A549 (cell line): ENCODE results near the gene CCR9. TPM values are rescaled to one million over a fixed set of nuclear protein-coding genes. Genes with fewer than 3 reads are reported as not detected.

Experiments
- ATAC-seq, 2 experiments: fragments of 200-7000 bp in 1 of 2; fragments of >200 bp in 1 of 2; cut with Nextera tagmentation in 1 of 2; cut with Tn5 transposase in 1 of 2; 3 replicates each; pipeline versions ENCODE4 v1.8.0 to v1.9.1; 2018 to 2020; ENCODE audit warnings: mild to moderate bottlenecking in 1 of 2, moderate library complexity in 1 of 2
- CTCF ChIA-PET: fragments of 300-600 bp; sonication (Branson Sonifier 250); formaldehyde crosslinking; extraction: SDS; loops from one replicate; lab custom pipeline; 2021; ENCODE audit warnings: antibody characterized with exemption, inconsistent platforms; lab: Yijun Ruan, JAX
- POLR2A ChIA-PET: fragments of 350-600 bp; formaldehyde crosslinking; extraction: SDS; loops from one replicate; lab custom pipeline; 2021; ENCODE audit warnings: antibody characterized with exemption, inconsistent platforms; lab: Yijun Ruan, JAX
- DNase-seq, 2 experiments: peaks; one replicate each; pipeline versions ENCODE4 v3.0.0 to v3.0.0-alpha.2; 2011 to 2016; ENCODE audit warnings: low read depth in 1 of 2, low spot score in 1 of 2
- FAIRE-seq: peaks from 2 replicates; lab custom pipeline; 2011; peaks lifted over from hg19 to GRCh38; lab: Jason Lieb, UNC
- H3K27ac ChIP-seq, 2 experiments: fragments of >200 bp; sonication (Bioruptor Twin); formaldehyde crosslinking; 3 replicates each; pipeline ENCODE4 v1.5.1; 2016 to 2017
- H3K4me1 ChIP-seq: fragments of >200 bp; sonication (Bioruptor Twin); formaldehyde crosslinking; 3 replicates; pipeline ENCODE4 v1.6.1; 2016
- H3K4me2 ChIP-seq: fragments of >200 bp; sonication (Bioruptor Twin); formaldehyde crosslinking; 3 replicates; pipeline ENCODE4 v1.6.1; 2016
- H3K4me3 ChIP-seq: fragments of >200 bp; sonication (Bioruptor Twin); formaldehyde crosslinking; 3 replicates; pipeline ENCODE4 v1.5.1; 2016
- H3K9me3 ChIP-seq: fragments of >200 bp; sonication (Bioruptor Twin); formaldehyde crosslinking; 3 replicates; pipeline ENCODE4 v1.6.1; 2016
- BHLHE40 ChIP-seq: IDR thresholded peaks from 2 replicates; pipeline ENCODE4 v1.6.1; 2012; ENCODE audit warnings: low read depth, low read length, inconsistent platforms
- CBX2 ChIP-seq: fragments of 200-600 bp; sonication (generic); IDR thresholded peaks from 2 replicates; pipeline ENCODE4 v1.6.1; 2016; ENCODE audit warnings: low read depth, mild to moderate bottlenecking, borderline replicate concordance
- CBX8 ChIP-seq: fragments of 200-600 bp; sonication (generic); IDR thresholded peaks from 2 replicates; pipeline ENCODE4 v1.6.1; 2016
- CHD2 ChIP-seq: fragments of 150-350 bp; IDR thresholded peaks from 2 replicates; pipeline ENCODE4 v1.6.1; 2014; ENCODE audit warnings: low read length; ENCODE audit not compliant: partially characterized antibody
- CTCF ChIP-seq: fragments of >200 bp; sonication (Bioruptor Twin); formaldehyde crosslinking; IDR thresholded peaks from 3 replicates; pipeline ENCODE4 v1.5.1; 2016
- EHF ChIP-seq: fragments of 250-450 bp; sonication (Bioruptor Pico); IDR thresholded peaks from 2 replicates; pipeline ENCODE4 v1.5.0; 2020; ENCODE audit warnings: mild to moderate bottlenecking
- ESRRA ChIP-seq: fragments of 150-350 bp; IDR thresholded peaks from 2 replicates; pipeline ENCODE4 v1.6.1; 2014; ENCODE audit warnings: mild to moderate bottlenecking, low read length, borderline replicate concordance
- HDAC2 ChIP-seq: fragments of 200-600 bp; sonication (generic); IDR thresholded peaks from 2 replicates; pipeline ENCODE4 v1.6.1; 2016
- HOXB5 ChIP-seq: fragments of 250-450 bp; sonication (Bioruptor Pico); IDR thresholded peaks from 2 replicates; pipeline ENCODE4 v1.5.0; 2020; ENCODE audit warnings: mild to moderate bottlenecking, moderate library complexity
- JUN ChIP-seq, 2 experiments: fragments of >200 bp; sonication (Bioruptor Twin); formaldehyde crosslinking; IDR thresholded peaks; 2 replicates in 1 of 2; 3 replicates in 1 of 2; pipeline ENCODE4 v1.6.1; 2016 to 2017
- KDM1A ChIP-seq: fragments of 200-600 bp; sonication (generic); IDR thresholded peaks from 2 replicates; pipeline ENCODE4 v1.6.1; 2016; ENCODE audit warnings: low read depth, mild to moderate bottlenecking
- MAZ ChIP-seq: fragments of 150-350 bp; IDR thresholded peaks from 2 replicates; pipeline ENCODE4 v1.6.1; 2014; ENCODE audit warnings: antibody characterized with exemption, low read depth, low read length, borderline replicate concordance
- NR3C1 ChIP-seq: fragments of >200 bp; sonication (Bioruptor Twin); formaldehyde crosslinking; IDR thresholded peaks from 3 replicates; pipeline ENCODE4 v1.6.1; 2017
- PHF8 ChIP-seq: fragments of 200-600 bp; sonication (generic); IDR thresholded peaks from 2 replicates; pipeline ENCODE4 v1.6.1; 2016; ENCODE audit warnings: low read depth, mild to moderate bottlenecking, antibody characterized with exemption, moderate library complexity, borderline replicate concordance
- POLR2A ChIP-seq: IDR thresholded peaks from 2 replicates; pipeline ENCODE4 v1.6.1; 2012; ENCODE audit warnings: mild to moderate bottlenecking, low read length
- RARB ChIP-seq: fragments of 250-450 bp; sonication (Bioruptor Pico); IDR thresholded peaks from 2 replicates; pipeline ENCODE4 v1.8.0; 2021; ENCODE audit warnings: mild to moderate bottlenecking, moderate library complexity
- RCOR1 ChIP-seq: fragments of 150-350 bp; IDR thresholded peaks from 2 replicates; pipeline ENCODE4 v1.6.1; 2014; ENCODE audit warnings: antibody characterized with exemption, low read length, low read depth
- RFX5 ChIP-seq: fragments of 450-650 bp; IDR thresholded peaks from 2 replicates; pipeline ENCODE4 v1.7.1; 2014; ENCODE audit warnings: antibody characterized with exemption, mild to moderate bottlenecking, moderate library complexity
- SREBF2 ChIP-seq: fragments of 450-650 bp; IDR thresholded peaks from 2 replicates; pipeline ENCODE4 v1.6.1; 2014; ENCODE audit warnings: mild to moderate bottlenecking, moderate library complexity
- ZC3H11A ChIP-seq: fragments of 450-650 bp; IDR thresholded peaks from 2 replicates; pipeline ENCODE4 v1.6.1; 2014; ENCODE audit warnings: antibody characterized with exemption, mild to moderate bottlenecking
- ZFP36 ChIP-seq: fragments of 450-650 bp; IDR thresholded peaks from 2 replicates; pipeline ENCODE4 v1.6.1; 2014; ENCODE audit warnings: borderline replicate concordance; ENCODE audit not compliant: partially characterized antibody
- WGBS: methylation state at CpG from one replicate; pipeline ENCODE4 v1.1.6; 2017; ENCODE audit errors: missing lambda C conversion rate; 5-methylcytosine and 5-hydroxymethylcytosine counted together
- polyA plus RNA-seq, 4 experiments: library from polyadenylated mRNA; depleted of rRNA in 3 of 4; stranded (reverse); fragments of >200 nt; fragmentation: RNase III in 1 of 4; extraction: RNeasy Plus Mini Kit Qiagen cat#74134 plus additional on column Dnase treatment in 1 of 4; gene quantifications; 2 replicates in 3 of 4; 3 replicates in 1 of 4; pipeline ENCODE4 v1.2.3, GENCODE V29; 2011 to 2017
- TF ChIP-seq, protein P1 (sequence below): fragments of 450-650 bp; IDR thresholded peaks from 2 replicates; pipeline ENCODE4 v1.6.1; 2014; ENCODE audit warnings: antibody characterized with exemption
- TF ChIP-seq, protein P2 (sequence below): fragments of >200 bp; sonication (Bioruptor Twin); formaldehyde crosslinking; IDR thresholded peaks from 2 replicates; pipeline ENCODE4 v1.6.1; 2016

The CCR9 gene
- polyA plus RNA-seq, 2 of the 4 experiments (the other 2 are of a cell fraction): not detected

- no peak for TF ChIP-seq RARB (CRISPR knock-in tag)
- TF ChIP-seq JUN (IDR thresholded peaks at IDR 0.05): no peak
- TF ChIP-seq ZC3H11A: no peak
- TF ChIP-seq SREBF2: no peak
- TF ChIP-seq CBX2: no peak
- TF ChIP-seq NR3C1: no peak
- no peak for TF ChIP-seq ESRRA
- no peak for TF ChIP-seq POLR2A
- 85% methylated on average over 2 of the region's 2 CpGs for WGBS
- DNase-seq (no peak), ATAC-seq (no peak), FAIRE-seq (no peak)
- ChIA-PET POLR2A (no interaction called here), CTCF (interaction anchor here (1.1 to 2.4 kb wide), 3 partner anchors 11 to 129 kb away, joined by 3 to 14 read pairs (median 4); no protein-coding TSS in a partner anchor)
- Histone ChIP-seq H3K4me1 (no peaks in the 10 kb centered on the region), H3K4me2 (no peak overlapping the region), H3K4me3 (no peak overlapping the region), H3K9me3 (no peaks in the 10 kb centered on the region), H3K27ac (no peak overlapping the region)
Measured at GRCh38 chr3:45950131-45950530, 63.8 kb downstream of the CCR9 start.

GRCh38 chr3:45950686-45951600 lies 64.6 kb downstream of the CCR9 start:
- CTCF ChIA-PET: interaction anchor here (1.1 to 2.4 kb wide), 3 partner anchors 12 to 128 kb away, joined by 3 to 14 read pairs (median 4); no protein-coding TSS in a partner anchor
- H3K4me3 ChIP-seq: no peak overlapping the region
- WGBS: 87% methylated on average over 5 of the region's 6 CpGs
- no peak for TF ChIP-seq EHF (CRISPR knock-in tag)
- TF ChIP-seq NR3C1: no peak
- TF ChIP-seq KDM1A: no peak
- no peak for TF ChIP-seq RARB (CRISPR knock-in tag)
- TF ChIP-seq, protein P1, sequence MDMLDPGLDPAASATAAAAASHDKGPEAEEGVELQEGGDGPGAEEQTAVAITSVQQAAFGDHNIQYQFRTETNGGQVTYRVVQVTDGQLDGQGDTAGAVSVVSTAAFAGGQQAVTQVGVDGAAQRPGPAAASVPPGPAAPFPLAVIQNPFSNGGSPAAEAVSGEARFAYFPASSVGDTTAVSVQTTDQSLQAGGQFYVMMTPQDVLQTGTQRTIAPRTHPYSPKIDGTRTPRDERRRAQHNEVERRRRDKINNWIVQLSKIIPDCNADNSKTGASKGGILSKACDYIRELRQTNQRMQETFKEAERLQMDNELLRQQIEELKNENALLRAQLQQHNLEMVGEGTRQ: no peak
- TF ChIP-seq HOXB5 (CRISPR knock-in tag): no peak
- no peak for TF ChIP-seq CBX8
- no peak for TF ChIP-seq CTCF
- no peak for TF ChIP-seq PHF8
- no peak for TF ChIP-seq RCOR1
- TF ChIP-seq, protein P2, sequence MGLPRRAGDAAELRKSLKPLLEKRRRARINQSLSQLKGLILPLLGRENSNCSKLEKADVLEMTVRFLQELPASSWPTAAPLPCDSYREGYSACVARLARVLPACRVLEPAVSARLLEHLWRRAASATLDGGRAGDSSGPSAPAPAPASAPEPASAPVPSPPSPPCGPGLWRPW: no peak
- TF ChIP-seq CHD2: no peak
- no peak for TF ChIP-seq SREBF2
- no peak for TF ChIP-seq RFX5
- H3K4me1 ChIP-seq: no peaks in the 10 kb centered on the region
- no peaks in the 10 kb centered on the region for H3K9me3 ChIP-seq
- no peak overlapping the region for H3K4me2 ChIP-seq
- FAIRE-seq (no peak), DNase-seq (no peak), ATAC-seq (no peak)
- no peak overlapping the region for H3K27ac ChIP-seq
- POLR2A ChIA-PET: no interaction called here

DNA sequence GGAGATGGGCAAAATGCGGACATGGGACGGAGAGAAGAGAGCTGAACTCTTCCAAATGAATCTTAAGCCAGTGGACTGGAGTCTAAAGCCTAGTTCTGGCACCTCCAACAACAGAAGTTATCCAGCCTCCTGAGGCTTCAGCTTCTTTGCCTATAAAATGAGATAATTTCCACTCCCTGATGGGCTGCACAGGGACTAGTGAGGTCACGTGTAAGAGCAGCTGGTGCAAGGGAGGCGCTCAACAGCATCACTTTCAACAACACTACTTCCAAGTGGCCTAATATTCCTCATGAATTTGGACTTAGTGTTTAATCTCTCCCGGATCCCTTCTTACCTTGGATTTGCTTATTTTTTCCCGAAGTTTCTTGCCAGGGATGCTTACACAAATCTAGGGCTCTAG lies 65.6 kb downstream of the CCR9 start:
- POLR2A ChIA-PET: no interaction called here
- 91% methylated on average over 6 of the region's 6 CpGs for WGBS
- H3K27ac ChIP-seq: no peak overlapping the region

More for the DNA sequence above, 65.6 kb downstream of the CCR9 start:
- no peak for ATAC-seq
- H3K9me3 ChIP-seq: no peaks in the 10 kb centered on the region
- no peak overlapping the region for H3K4me2 ChIP-seq
- TF ChIP-seq ZC3H11A (no peak), ZFP36 (no peak), MAZ (no peak), BHLHE40 (no peak), HDAC2 (no peak)
- no peak overlapping the region for H3K4me3 ChIP-seq
- no peak for FAIRE-seq
- no peaks in the 10 kb centered on the region for H3K4me1 ChIP-seq
- CTCF ChIA-PET: interaction anchor here (2.4 kb wide), 1 partner anchor 127 kb away, joined by 14 read pairs; no protein-coding TSS in a partner anchor
- no peak for DNase-seq
